HG02943 (cell line): Measurements from ENCODE around the gene TBCD.
"Not testable (repeated sequence)": the region's sequence is repeated elsewhere in the genome, so short reads cannot be mapped to it uniquely, and the experiment has no call there.

ENCODE experiments used
- ATAC-seq: cut with Tn5 transposase; IDR thresholded peaks from one replicate; pipeline ENCODE4 v1.9.1; 2021; ENCODE audit warnings: mild to moderate bottlenecking, low read depth, moderate library complexity; ENCODE audit not compliant: unreplicated experiment

TBCD gene

GRCh38 chr17:82963104-82963950, 211.5 kb downstream of the TBCD start:
- ATAC-seq, result no peak

GRCh38 chr17:82964451-82964850, 212.6 kb downstream of the TBCD start:
- not testable (repeated sequence) for ATAC-seq

GRCh38 chr17:82964851-82965341, 213.0 kb downstream of the TBCD start:
- ATAC-seq, result no peak

- ATAC-seq, result no peak
Observed at GRCh38 chr17:82965371-82965770, 213.5 kb downstream of the TBCD start.

- no peak for ATAC-seq
Observed at GRCh38 chr17:82966415-82966814, 214.6 kb downstream of the TBCD start.

GRCh38 chr17:82967268-82968032, 215.6 kb downstream of the TBCD start:
- no peak for ATAC-seq

- not testable (repeated sequence) for ATAC-seq
Observed at GRCh38 chr17:82968033-82968841, 216.4 kb downstream of the TBCD start.

- no peak for ATAC-seq
Observed at GRCh38 chr17:82970067-82970466, 218.2 kb downstream of the TBCD start.

- no peak for ATAC-seq
Observed at GRCh38 chr17:82970818-82971590, 219.1 kb downstream of the TBCD start.

- ATAC-seq, result no peak
Observed at GRCh38 chr17:82972836-82973372, 221.0 kb downstream of the TBCD start.

- ATAC-seq, result no peak
Observed at GRCh38 chr17:82973456-82974135, 221.7 kb downstream of the TBCD start.

- ATAC-seq, result no peak
Observed at GRCh38 chr17:82974136-82974952, 222.5 kb downstream of the TBCD start.

GRCh38 chr17:82976982-82977488, 225.2 kb downstream of the TBCD start:
- ATAC-seq, result no peak

- no peak for ATAC-seq
Observed at GRCh38 chr17:82977606-82978005, 225.7 kb downstream of the TBCD start.

- no peak for ATAC-seq
Observed at GRCh38 chr17:82978765-82979349, 227.0 kb downstream of the TBCD start.

- ATAC-seq, result no peak
Observed at GRCh38 chr17:82979718-82980117, 227.9 kb downstream of the TBCD start.

GRCh38 chr17:82980632-82981031, 228.8 kb downstream of the TBCD start:
- no peak for ATAC-seq
